ENCODE results near the gene HOTAIR. TPM values are rescaled to one million over a fixed set of nuclear protein-coding genes. Genes with fewer than 3 reads are reported as not detected.

HOTAIR gene
- total RNA-seq = not detected in 2 replicates
- long read RNA-seq = 0 reads

DNA sequence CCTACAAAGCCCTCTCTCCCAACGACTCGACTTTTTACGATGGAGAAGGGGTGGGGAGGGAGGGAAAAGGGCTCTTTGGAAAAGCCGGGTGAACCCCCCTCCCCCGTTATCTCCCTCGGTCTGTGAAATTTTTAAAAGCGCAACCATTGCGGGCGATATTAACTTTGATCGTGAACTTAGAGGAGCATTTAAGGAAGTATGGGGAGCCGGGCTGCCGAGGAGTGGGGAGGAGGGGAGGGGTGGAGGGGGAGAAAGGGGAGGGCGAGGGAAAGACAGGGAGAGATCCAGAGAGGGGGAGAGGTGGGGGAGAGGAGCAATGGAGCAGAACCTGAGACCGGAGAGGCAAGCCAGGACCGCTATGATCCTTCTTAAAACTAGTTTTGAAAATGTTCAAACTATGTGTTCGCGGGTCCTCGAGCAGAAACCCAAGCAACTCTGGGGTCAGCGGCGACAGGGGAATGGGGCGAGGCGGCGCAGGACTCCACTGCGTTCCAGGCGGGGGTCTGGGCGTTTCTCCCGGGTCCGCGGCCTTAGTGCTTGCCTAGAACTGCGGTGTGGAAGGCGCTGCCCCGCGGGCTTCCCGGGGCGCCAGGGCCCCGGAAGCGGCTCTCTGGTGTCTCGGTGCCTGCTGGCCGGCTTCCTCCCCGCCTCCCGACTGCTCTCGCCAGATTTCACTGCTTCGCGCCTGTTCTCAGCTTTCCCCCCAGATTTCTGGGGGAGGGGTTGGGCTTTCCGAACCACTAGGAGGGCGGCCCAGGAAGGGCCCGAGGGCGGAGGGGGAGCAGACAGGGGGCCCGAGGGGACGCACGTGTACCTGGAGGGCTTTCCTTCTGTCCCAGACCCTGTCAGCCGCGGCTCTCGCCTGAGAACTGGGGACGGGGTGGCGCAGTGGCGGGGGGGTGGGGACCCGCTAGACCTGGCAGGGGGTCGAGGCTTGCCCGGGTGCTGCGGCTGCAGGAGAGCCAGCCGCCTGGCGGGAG is at the start of gene HOTAIR:
HOTAIR (minus strand) TSS at position 871 of the 980 bp plus-strand sequence.
- Mint-ChIP-seq H3K27me3 (ENCODE audit: low read depth) (peaks cover 98% of the 10 kb centered on the region), H3K9me3 (no peaks in the 10 kb centered on the region), H3K27ac (ENCODE audit: unreplicated experiment) (no peak within 1 kb of the TSS), H3K36me3 (ENCODE audit: low read depth) (peaks cover 7% of the 10 kb centered on the region), H3K4me1 (no peaks in the 10 kb centered on the region), H3K4me3 (no peak within 1 kb of the TSS)
- DNase-seq (ENCODE audit: low read depth, low spot score) = no peak
- TF ChIP-seq, protein P1, sequence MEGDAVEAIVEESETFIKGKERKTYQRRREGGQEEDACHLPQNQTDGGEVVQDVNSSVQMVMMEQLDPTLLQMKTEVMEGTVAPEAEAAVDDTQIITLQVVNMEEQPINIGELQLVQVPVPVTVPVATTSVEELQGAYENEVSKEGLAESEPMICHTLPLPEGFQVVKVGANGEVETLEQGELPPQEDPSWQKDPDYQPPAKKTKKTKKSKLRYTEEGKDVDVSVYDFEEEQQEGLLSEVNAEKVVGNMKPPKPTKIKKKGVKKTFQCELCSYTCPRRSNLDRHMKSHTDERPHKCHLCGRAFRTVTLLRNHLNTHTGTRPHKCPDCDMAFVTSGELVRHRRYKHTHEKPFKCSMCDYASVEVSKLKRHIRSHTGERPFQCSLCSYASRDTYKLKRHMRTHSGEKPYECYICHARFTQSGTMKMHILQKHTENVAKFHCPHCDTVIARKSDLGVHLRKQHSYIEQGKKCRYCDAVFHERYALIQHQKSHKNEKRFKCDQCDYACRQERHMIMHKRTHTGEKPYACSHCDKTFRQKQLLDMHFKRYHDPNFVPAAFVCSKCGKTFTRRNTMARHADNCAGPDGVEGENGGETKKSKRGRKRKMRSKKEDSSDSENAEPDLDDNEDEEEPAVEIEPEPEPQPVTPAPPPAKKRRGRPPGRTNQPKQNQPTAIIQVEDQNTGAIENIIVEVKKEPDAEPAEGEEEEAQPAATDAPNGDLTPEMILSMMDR (conservative IDR thresholded peaks at IDR 0.05) = no peak

DNA sequence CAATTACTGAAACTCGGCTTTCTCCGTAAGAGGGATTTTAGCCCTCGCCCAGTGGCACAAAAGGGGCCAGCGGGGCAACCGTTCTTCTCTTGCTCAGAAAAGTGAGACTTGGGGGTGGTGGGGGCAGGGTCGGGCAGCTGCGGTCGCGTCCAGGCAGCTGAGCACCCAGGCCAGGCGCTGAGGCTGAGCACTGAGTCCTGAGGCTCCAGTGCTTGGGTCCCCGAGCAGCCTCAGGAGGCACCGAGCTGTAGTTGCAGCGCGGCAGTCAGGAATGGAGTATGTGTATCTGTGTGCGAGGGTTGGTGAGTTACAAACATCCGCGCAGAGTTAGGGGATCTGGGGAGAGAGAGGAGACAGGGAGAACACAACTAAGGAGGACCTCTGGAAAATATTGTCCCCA is 49.4 kb upstream of the HOTAIR start:
- no peak for DNase-seq (ENCODE audit: low read depth, low spot score)
- Mint-ChIP-seq H3K27me3 (ENCODE audit: low read depth) (peaks cover 100% of the 10 kb centered on the region), H3K4me1 (peaks cover 16% of the 10 kb centered on the region), H3K36me3 (ENCODE audit: low read depth) (no peaks in the 10 kb centered on the region), H3K27ac (ENCODE audit: unreplicated experiment) (no peak overlapping the region), H3K9me3 (no peaks in the 10 kb centered on the region), H3K4me3 (peak overlapping the region; percentile 71)
- TF ChIP-seq, protein P1 (conservative IDR thresholded peaks at IDR 0.05) = no peak

GRCh38 chr12:54022960-54023884 is 48.5 kb upstream of the HOTAIR start:
- Mint-ChIP-seq H3K4me3 (peak overlapping the region; percentile 84), H3K27me3 (ENCODE audit: low read depth) (peaks cover 98% of the 10 kb centered on the region), H3K36me3 (ENCODE audit: low read depth) (no peaks in the 10 kb centered on the region), H3K9me3 (no peaks in the 10 kb centered on the region), H3K27ac (ENCODE audit: unreplicated experiment) (no peak overlapping the region), H3K4me1 (peaks cover 16% of the 10 kb centered on the region)
- no peak for DNase-seq (ENCODE audit: low read depth, low spot score)
- TF ChIP-seq, protein P1 (conservative IDR thresholded peaks at IDR 0.05) = no peak

DNA sequence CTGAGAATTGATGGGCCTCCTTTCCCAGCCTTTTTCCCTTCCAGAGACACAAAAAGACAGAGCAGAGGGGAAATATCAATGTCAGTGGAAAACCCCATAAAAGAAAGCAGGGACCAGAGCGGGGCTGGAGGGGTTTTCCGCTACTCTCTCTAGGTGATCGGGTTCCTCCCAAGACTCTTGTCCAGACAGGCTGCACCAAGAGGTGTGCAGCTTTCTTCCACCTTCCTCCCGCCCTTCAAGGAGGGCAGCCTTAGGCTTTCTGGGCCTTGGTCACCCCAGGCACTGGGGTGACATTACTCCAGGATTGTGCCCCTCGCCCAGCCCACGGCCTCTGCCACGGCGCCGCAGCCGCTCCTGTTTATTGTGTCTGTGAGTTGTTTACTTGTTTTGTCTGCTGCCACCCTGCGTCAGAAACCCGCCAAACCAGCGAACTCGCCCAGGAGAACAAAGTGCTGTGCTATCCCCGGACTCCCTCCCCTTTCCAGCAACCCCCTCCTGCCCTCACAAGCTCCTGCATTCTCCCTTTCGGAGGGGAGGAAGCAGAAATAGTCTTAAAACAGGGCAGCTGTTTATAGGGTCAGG is 46.8 kb upstream of the HOTAIR start:
- no peak overlapping the region for H3K27ac Mint-ChIP-seq (ENCODE audit: unreplicated experiment)
- H3K9me3 Mint-ChIP-seq = no peaks in the 10 kb centered on the region
- TF ChIP-seq, protein P1 (conservative IDR thresholded peaks at IDR 0.05) = no peak
- peaks cover 98% of the 10 kb centered on the region for H3K27me3 Mint-ChIP-seq (ENCODE audit: low read depth)
- no peaks in the 10 kb centered on the region for H3K36me3 Mint-ChIP-seq (ENCODE audit: low read depth)
- H3K4me1 Mint-ChIP-seq = peaks cover 18% of the 10 kb centered on the region
- H3K4me3 Mint-ChIP-seq = peak overlapping the region; percentile 84
- DNase-seq (ENCODE audit: low read depth, low spot score) = no peak
